Common myeloid progenitor, CD34-positive (primary cell): ENCODE results near the gene STATH.
"Not testable (repeated sequence)": the region's sequence is repeated elsewhere in the genome, so short reads cannot be mapped to it uniquely, and the experiment has no call there.

ENCODE experiments used
- CTCF ChIA-PET: fragments of 350-600 bp; sonication (Branson Sonifier 250); formaldehyde crosslinking; loops from one replicate; lab custom pipeline; 2021; ENCODE audit warnings: antibody characterized with exemption; lab: Charles Lee
- POLR2A ChIA-PET: fragments of 350-600 bp; sonication (Branson Sonifier 250); formaldehyde crosslinking; loops from one replicate; lab custom pipeline; 2021; ENCODE audit warnings: antibody characterized with exemption; lab: Charles Lee
- DNase-seq, 3 donors: peaks; one replicate each; pipeline versions ENCODE4 v3.0.0 to v3.0.0-alpha.2; 2013
- H3K27ac ChIP-seq, 2 experiments: 1 replicate in 1 of 2; 2 replicates in 1 of 2; pipeline ENCODE4 v1.7.0; 2013; ENCODE audit warnings: inconsistent platforms in 2 of 2, low read length in 2 of 2, mild to moderate bottlenecking in 2 of 2, low read depth in 1 of 2, moderate library complexity in 1 of 2; ENCODE audit not compliant: severe bottlenecking in 2 of 2, insufficient read depth in 1 of 2, poor library complexity in 1 of 2
- H3K27me3 ChIP-seq, 5 experiments: replicated peaks in 2 of 5; 1 replicate in 3 of 5; 2 replicates in 2 of 5; pipeline versions ENCODE4 v1.6.1 to v1.7.0; 2013; ENCODE audit warnings: low read length in 4 of 5, mild to moderate bottlenecking in 2 of 5, moderate library complexity in 2 of 5, inconsistent platforms in 1 of 5; ENCODE audit not compliant: insufficient read depth in 5 of 5, control insufficient read depth in 4 of 5
- H3K36me3 ChIP-seq, 4 experiments: 1 replicate in 2 of 4; 2 replicates in 2 of 4; pipeline versions ENCODE4 v1.6.1 to v1.7.0; 2013; ENCODE audit warnings: low read length in 3 of 4, control low read depth in 1 of 4, mild to moderate bottlenecking in 1 of 4; ENCODE audit not compliant: control insufficient read depth in 4 of 4, insufficient read depth in 4 of 4
- H3K4me1 ChIP-seq, 4 experiments: 1 replicate in 3 of 4; 2 replicates in 1 of 4; pipeline versions ENCODE4 v1.6.1 to v1.7.1; 2013; ENCODE audit warnings: low read length in 3 of 4, mild to moderate bottlenecking in 3 of 4, control low read depth in 1 of 4, inconsistent platforms in 1 of 4, moderate library complexity in 1 of 4; ENCODE audit not compliant: control insufficient read depth in 4 of 4, insufficient read depth in 4 of 4; ENCODE audit errors: control extremely low read depth in 1 of 4
- H3K4me3 ChIP-seq, 7 experiments: 1 replicate in 4 of 7; 2 replicates in 3 of 7; pipeline versions ENCODE4 v1.5.1 to v1.7.0; 2013; ENCODE audit warnings: mild to moderate bottlenecking in 7 of 7, low read length in 6 of 7, moderate library complexity in 6 of 7, inconsistent platforms in 2 of 7, low read depth in 2 of 7, control low read depth in 1 of 7; ENCODE audit not compliant: insufficient read depth in 4 of 7, control insufficient read depth in 1 of 7; ENCODE audit errors: extremely low read depth in 1 of 7
- H3K9me3 ChIP-seq, 5 experiments: 1 replicate in 4 of 5; 2 replicates in 1 of 5; pipeline versions ENCODE4 v1.6.1 to v1.7.1; 2013; ENCODE audit warnings: low read length in 4 of 5, mild to moderate bottlenecking in 2 of 5, inconsistent platforms in 1 of 5, low read depth in 1 of 5, moderate library complexity in 1 of 5; ENCODE audit not compliant: control insufficient read depth in 4 of 5, insufficient read depth in 2 of 5; ENCODE audit errors: control extremely low read depth in 1 of 5
- WGBS: methylation state at CpG from one replicate; pipeline ENCODE4 v1.1.5; 2013; ENCODE audit not compliant: insufficient coverage; 5-methylcytosine and 5-hydroxymethylcytosine counted together

The STATH gene

GRCh38 chr4:70041652-70042286 is 46.0 kb downstream of the STATH start:
- peaks cover 0 to 1% (median 0%) of the 10 kb centered on the region in 5 experiments for H3K9me3 ChIP-seq
- H3K4me1 ChIP-seq, result no peaks in the 10 kb centered on the region
- ChIA-PET POLR2A (no interaction called here), CTCF (no interaction called here)
- no peaks in the 10 kb centered on the region for H3K36me3 ChIP-seq
- 98% methylated on average over 7 of the region's 7 CpGs for WGBS
- no peak overlapping the region for H3K4me3 ChIP-seq
- no peak overlapping the region for H3K27ac ChIP-seq
- no peak for DNase-seq
- no peaks in the 10 kb centered on the region for H3K27me3 ChIP-seq

- CTCF ChIA-PET, H3K27ac ChIP-seq, H3K4me3 ChIP-seq, H3K27me3 ChIP-seq, H3K9me3 ChIP-seq, DNase-seq, H3K36me3 ChIP-seq, POLR2A ChIA-PET, H3K4me1 ChIP-seq: not testable (repeated sequence)
- WGBS, result no CpG with 5 or more reads among the region's 6 CpGs
Observed at GRCh38 chr4:70050138-70050537, 54.4 kb downstream of the STATH start, which contains the start of gene HTN1. HTN1 (plus strand) TSS chr4:70050438; CDS start chr4:70053077, 2,639 bp downstream.
